ENCODE measurements around the gene HOPX. TPM values are rescaled to one million over a fixed set of nuclear protein-coding genes. Genes with fewer than 3 reads are reported as not detected.
A peak's percentile ranks its signal among the peaks of the same experiment; 100 is the strongest.

The HOPX gene
- total RNA-seq, 2 donors from 2014 or later, result 2.0 to 3.1 TPM

DNA sequence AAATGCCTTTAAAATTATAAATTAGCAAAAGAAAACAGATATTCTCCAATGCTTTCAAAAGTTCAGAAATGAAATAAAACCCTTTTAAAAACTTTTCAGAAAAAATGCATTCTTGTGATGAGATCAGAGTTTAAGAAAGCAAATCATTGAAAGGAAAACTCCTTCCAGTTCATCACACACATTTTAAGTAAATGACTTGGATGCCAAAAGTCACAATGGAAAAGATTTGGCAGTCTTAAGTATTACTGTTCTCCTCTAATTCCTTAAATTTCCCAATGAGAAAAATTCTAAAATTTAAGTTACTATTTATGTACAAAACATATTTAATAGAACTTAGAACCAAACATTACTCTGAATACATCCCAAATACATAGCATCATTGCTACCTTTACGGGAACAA is 21.1 kb downstream of the HOPX start:
- no peak overlapping the region for H3K4me3 ChIP-seq
- ATAC-seq (ENCODE audit: insufficient number of reproducible peaks, low FRiP score, low read depth) (no peak), DNase-seq (ENCODE audit: low spot score) (no peak)
- peaks cover 8% of the 10 kb centered on the region for H3K27me3 ChIP-seq (replicated peaks; ENCODE audit: insufficient read depth)
- peaks cover 4 to 17% of the 10 kb centered on the region in 2 donors for H3K4me1 ChIP-seq (ENCODE audit: control insufficient read depth in 1 of 2, low read depth in 2 of 2)
- no peaks in the 10 kb centered on the region for H3K9me3 ChIP-seq
- H3K36me3 ChIP-seq, result no peaks in the 10 kb centered on the region
- TF ChIP-seq, protein P1, sequence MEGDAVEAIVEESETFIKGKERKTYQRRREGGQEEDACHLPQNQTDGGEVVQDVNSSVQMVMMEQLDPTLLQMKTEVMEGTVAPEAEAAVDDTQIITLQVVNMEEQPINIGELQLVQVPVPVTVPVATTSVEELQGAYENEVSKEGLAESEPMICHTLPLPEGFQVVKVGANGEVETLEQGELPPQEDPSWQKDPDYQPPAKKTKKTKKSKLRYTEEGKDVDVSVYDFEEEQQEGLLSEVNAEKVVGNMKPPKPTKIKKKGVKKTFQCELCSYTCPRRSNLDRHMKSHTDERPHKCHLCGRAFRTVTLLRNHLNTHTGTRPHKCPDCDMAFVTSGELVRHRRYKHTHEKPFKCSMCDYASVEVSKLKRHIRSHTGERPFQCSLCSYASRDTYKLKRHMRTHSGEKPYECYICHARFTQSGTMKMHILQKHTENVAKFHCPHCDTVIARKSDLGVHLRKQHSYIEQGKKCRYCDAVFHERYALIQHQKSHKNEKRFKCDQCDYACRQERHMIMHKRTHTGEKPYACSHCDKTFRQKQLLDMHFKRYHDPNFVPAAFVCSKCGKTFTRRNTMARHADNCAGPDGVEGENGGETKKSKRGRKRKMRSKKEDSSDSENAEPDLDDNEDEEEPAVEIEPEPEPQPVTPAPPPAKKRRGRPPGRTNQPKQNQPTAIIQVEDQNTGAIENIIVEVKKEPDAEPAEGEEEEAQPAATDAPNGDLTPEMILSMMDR (IDR thresholded peaks at IDR 0.05), result no peak
- no peak overlapping the region for H3K27ac ChIP-seq

DNA sequence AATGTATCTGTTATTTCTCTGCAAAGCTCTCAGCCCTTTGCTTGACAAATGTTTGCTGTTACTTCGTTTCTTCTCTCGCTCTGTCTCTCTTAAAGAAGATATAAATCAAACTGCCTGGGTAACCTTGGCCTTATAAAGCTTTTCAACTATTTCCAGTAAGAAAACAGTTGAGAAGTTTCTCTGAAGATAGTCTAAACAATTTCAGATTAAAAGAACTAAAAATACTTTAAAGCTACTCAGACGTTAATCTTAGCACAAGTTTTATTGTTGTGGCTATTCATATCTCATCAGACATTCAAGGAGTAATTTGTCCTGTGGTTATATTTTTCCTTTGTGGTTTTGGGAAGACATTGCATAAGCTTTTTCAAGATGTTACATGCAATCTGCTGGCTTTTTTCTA is 22.6 kb downstream of the HOPX start:
- Histone ChIP-seq H3K27me3 (replicated peaks; ENCODE audit: insufficient read depth) (peaks cover 8% of the 10 kb centered on the region), H3K36me3 (no peaks in the 10 kb centered on the region), H3K9me3 (no peaks in the 10 kb centered on the region), H3K27ac (no peak overlapping the region), H3K4me3 (no peak overlapping the region), H3K4me1 (ENCODE audit: control insufficient read depth in 1 of 2, low read depth in 2 of 2) (peaks cover 13 to 27% of the 10 kb centered on the region in 2 donors)
- DNase-seq (ENCODE audit: low spot score), result no peak
- no peak for ATAC-seq (ENCODE audit: insufficient number of reproducible peaks, low FRiP score, low read depth)
- TF ChIP-seq, protein P1 (IDR thresholded peaks at IDR 0.05), result no peak

DNA sequence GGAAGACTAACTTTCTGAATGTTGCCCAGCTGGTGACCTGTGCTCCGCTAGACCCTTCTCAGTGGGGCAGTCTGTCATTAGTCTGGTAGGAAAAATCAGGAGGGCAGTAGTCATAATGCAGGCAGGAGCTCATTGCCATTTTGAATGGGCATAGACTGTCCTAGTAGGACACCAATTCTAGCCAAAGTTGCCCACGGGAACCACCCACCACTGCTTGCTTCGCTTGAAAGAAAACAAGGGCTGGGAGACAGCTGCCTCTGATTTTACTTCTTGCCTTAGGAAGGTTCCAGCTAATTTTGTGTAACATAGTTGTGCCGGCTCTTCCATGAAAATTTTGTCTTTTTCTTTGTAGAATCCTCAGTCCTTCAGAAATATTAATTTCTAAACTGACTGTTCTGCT is 23.3 kb downstream of the HOPX start:
- H3K36me3 ChIP-seq, result no peaks in the 10 kb centered on the region
- peaks cover 13 to 27% of the 10 kb centered on the region in 2 donors for H3K4me1 ChIP-seq (ENCODE audit: control insufficient read depth in 1 of 2, low read depth in 2 of 2)
- H3K27ac ChIP-seq, result no peak overlapping the region
- DNase-seq (ENCODE audit: low spot score) (no peak), ATAC-seq (ENCODE audit: insufficient number of reproducible peaks, low FRiP score, low read depth) (no peak)
- no peaks in the 10 kb centered on the region for H3K9me3 ChIP-seq
- H3K27me3 ChIP-seq (replicated peaks; ENCODE audit: insufficient read depth), result peaks cover 8% of the 10 kb centered on the region
- no peak overlapping the region for H3K4me3 ChIP-seq
- TF ChIP-seq, protein P1 (IDR thresholded peaks at IDR 0.05), result no peak

DNA sequence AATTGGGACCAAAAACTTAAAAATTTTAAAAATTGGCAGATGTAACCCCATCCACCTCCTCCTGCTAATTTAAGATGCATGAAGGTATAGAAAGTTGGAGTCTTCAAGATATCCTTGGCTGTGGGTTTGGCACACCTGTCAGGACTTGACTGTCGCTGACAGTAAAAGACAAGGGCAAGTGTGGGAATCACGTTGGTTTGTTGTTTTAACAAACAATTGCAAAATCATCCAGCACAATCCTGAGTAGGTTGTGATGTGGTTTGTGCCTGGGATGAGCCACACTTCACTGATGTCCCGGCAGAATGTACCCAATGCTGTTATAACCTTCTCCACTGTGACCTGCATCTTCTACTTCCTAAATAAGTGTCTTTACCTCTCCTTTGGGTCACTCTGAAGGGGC is 24.0 kb downstream of the HOPX start:
- Histone ChIP-seq H3K4me1 (ENCODE audit: control insufficient read depth in 1 of 2, low read depth in 2 of 2) (peaks cover 13 to 27% of the 10 kb centered on the region in 2 donors), H3K27ac (no peak overlapping the region), H3K27me3 (replicated peaks; ENCODE audit: insufficient read depth) (peaks cover 8% of the 10 kb centered on the region), H3K4me3 (no peak overlapping the region), H3K9me3 (no peaks in the 10 kb centered on the region), H3K36me3 (no peaks in the 10 kb centered on the region)
- TF ChIP-seq, protein P1 (IDR thresholded peaks at IDR 0.05), result no peak
- DNase-seq (ENCODE audit: low spot score) (no peak), ATAC-seq (ENCODE audit: insufficient number of reproducible peaks, low FRiP score, low read depth) (no peak)

DNA sequence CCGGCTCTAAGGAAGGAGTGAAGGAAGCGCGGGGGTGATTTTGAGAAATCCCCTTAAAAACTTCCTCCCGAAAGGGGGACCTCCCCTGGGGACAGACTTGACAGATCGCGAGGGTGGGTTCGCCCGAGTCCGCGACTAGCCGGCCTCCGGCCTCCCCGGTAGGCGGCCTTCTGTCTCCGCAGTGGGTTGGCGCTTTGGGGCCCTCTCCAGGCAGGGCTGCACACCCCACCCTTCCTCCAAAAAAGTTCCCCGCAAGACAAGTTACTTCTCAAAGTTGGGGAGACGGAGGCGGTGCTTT is 24.8 kb downstream of the HOPX start:
- Histone ChIP-seq H3K4me3 (peak overlapping the region; percentile 77), H3K27ac (no peak overlapping the region), H3K27me3 (replicated peaks; ENCODE audit: insufficient read depth) (peaks cover 8% of the 10 kb centered on the region), H3K36me3 (no peaks in the 10 kb centered on the region), H3K4me1 (ENCODE audit: control insufficient read depth in 1 of 2, low read depth in 2 of 2) (peaks cover 13 to 27% of the 10 kb centered on the region in 2 donors), H3K9me3 (no peaks in the 10 kb centered on the region)
- no peak for ATAC-seq (ENCODE audit: insufficient number of reproducible peaks, low FRiP score, low read depth)
- TF ChIP-seq, protein P1 (IDR thresholded peaks at IDR 0.05), result no peak
- DNase-seq (ENCODE audit: low spot score), result no peak
